ENCODE measurements around the gene HBA2. TPM values are rescaled to one million over a fixed set of nuclear protein-coding genes. Genes with fewer than 3 reads are reported as not detected.
"Not testable (repeated sequence)": the region's sequence is repeated elsewhere in the genome, so short reads cannot be mapped to it uniquely, and the experiment has no call there.

Gene HBA2
- total RNA-seq, 1 donor from 2014 or later: not detected

- H3K4me3 Mint-ChIP-seq (ENCODE audit: unreplicated experiment): no peak overlapping the region
- H3K27me3 Mint-ChIP-seq (ENCODE audit: low read depth): peaks cover 31% of the 10 kb centered on the region
These were observed 6.1 kb upstream of the HBA2 start for GRCh38 chr16:166375-167121.

GRCh38 chr16:167122-167690 is 5.5 kb upstream of the HBA2 start:
- H3K4me3 Mint-ChIP-seq (ENCODE audit: unreplicated experiment): no peak overlapping the region
- no peaks in the 10 kb centered on the region for H3K36me3 Mint-ChIP-seq (ENCODE audit: low read depth)
- TF ChIP-seq CTCF (IDR thresholded peaks at IDR 0.05): no peak
- peaks cover 12% of the 10 kb centered on the region for H3K4me1 Mint-ChIP-seq (ENCODE audit: low read depth)
- H3K27me3 Mint-ChIP-seq (ENCODE audit: low read depth): peaks cover 34% of the 10 kb centered on the region
- DNase-seq (ENCODE audit: low spot score): no peak
- no peak overlapping the region for H3K27ac Mint-ChIP-seq (ENCODE audit: unreplicated experiment)
- no peaks in the 10 kb centered on the region for H3K9me3 Mint-ChIP-seq (ENCODE audit: low read depth)

More at GRCh38 chr16:166375-167121, 6.1 kb upstream of the HBA2 start:
- H3K36me3 Mint-ChIP-seq (ENCODE audit: low read depth): no peaks in the 10 kb centered on the region
- no peak overlapping the region for H3K27ac Mint-ChIP-seq (ENCODE audit: unreplicated experiment)
- H3K4me1 Mint-ChIP-seq (ENCODE audit: low read depth): peaks cover 12% of the 10 kb centered on the region
- TF ChIP-seq CTCF (IDR thresholded peaks at IDR 0.05): no peak
- no peak for DNase-seq (ENCODE audit: low spot score)
- no peaks in the 10 kb centered on the region for H3K9me3 Mint-ChIP-seq (ENCODE audit: low read depth)

GRCh38 chr16:168424-168823 is 4.3 kb upstream of the HBA2 start:
- H3K4me1 Mint-ChIP-seq (ENCODE audit: low read depth): peaks cover 12% of the 10 kb centered on the region
- no peak overlapping the region for H3K27ac Mint-ChIP-seq (ENCODE audit: unreplicated experiment)
- H3K4me3 Mint-ChIP-seq (ENCODE audit: unreplicated experiment): no peak overlapping the region
- peaks cover 36% of the 10 kb centered on the region for H3K27me3 Mint-ChIP-seq (ENCODE audit: low read depth)
- no peak for TF ChIP-seq CTCF (IDR thresholded peaks at IDR 0.05)
- no peaks in the 10 kb centered on the region for H3K9me3 Mint-ChIP-seq (ENCODE audit: low read depth)
- no peak for DNase-seq (ENCODE audit: low spot score)
- no peaks in the 10 kb centered on the region for H3K36me3 Mint-ChIP-seq (ENCODE audit: low read depth)

- Mint-ChIP-seq H3K36me3 (ENCODE audit: low read depth) (no peaks in the 10 kb centered on the region), H3K27ac (ENCODE audit: unreplicated experiment) (no peak overlapping the region), H3K4me3 (ENCODE audit: unreplicated experiment) (no peak overlapping the region), H3K27me3 (ENCODE audit: low read depth) (peaks cover 38% of the 10 kb centered on the region), H3K9me3 (ENCODE audit: low read depth) (no peaks in the 10 kb centered on the region), H3K4me1 (ENCODE audit: low read depth) (peaks cover 12% of the 10 kb centered on the region)
- TF ChIP-seq CTCF (IDR thresholded peaks at IDR 0.05): no peak
- DNase-seq (ENCODE audit: low spot score): no peak
These were observed 3.7 kb upstream of the HBA2 start for GRCh38 chr16:169014-169413.

- not testable (repeated sequence) for H3K9me3 Mint-ChIP-seq (ENCODE audit: low read depth); H3K4me3 Mint-ChIP-seq (ENCODE audit: unreplicated experiment); H3K27ac Mint-ChIP-seq (ENCODE audit: unreplicated experiment); DNase-seq (ENCODE audit: low spot score); H3K36me3 Mint-ChIP-seq (ENCODE audit: low read depth)
- H3K4me1 Mint-ChIP-seq (ENCODE audit: low read depth): peaks cover 12% of the 10 kb centered on the region
- peaks cover 44% of the 10 kb centered on the region for H3K27me3 Mint-ChIP-seq (ENCODE audit: low read depth)
These were observed 2.6 kb upstream of the HBA2 start for GRCh38 chr16:170088-170507.

All from chondrocyte (in vitro differentiated cells).